Stomach (tissue), 4 donors: ENCODE data around the gene FMN1.

Experiments used
- EP300 ChIP-seq: sonication (generic); formaldehyde crosslinking; IDR thresholded peaks from one replicate; pipeline ENCODE4 v1.6.1; 2017; ENCODE audit warnings: antibody characterized with exemption
- TF ChIP-seq, protein P1 (sequence below), 7 experiments: fragments of 450-650 bp in 4 of 7; fragments of 200-600 bp in 3 of 7; sonication (generic) in 3 of 7; IDR thresholded peaks; one replicate each; pipeline ENCODE4 v1.5.1; 2016 to 2019; ENCODE audit warnings: antibody characterized with exemption in 7 of 7, control low read depth in 2 of 7, mild to moderate bottlenecking in 1 of 7

- TF ChIP-seq, protein P1, sequence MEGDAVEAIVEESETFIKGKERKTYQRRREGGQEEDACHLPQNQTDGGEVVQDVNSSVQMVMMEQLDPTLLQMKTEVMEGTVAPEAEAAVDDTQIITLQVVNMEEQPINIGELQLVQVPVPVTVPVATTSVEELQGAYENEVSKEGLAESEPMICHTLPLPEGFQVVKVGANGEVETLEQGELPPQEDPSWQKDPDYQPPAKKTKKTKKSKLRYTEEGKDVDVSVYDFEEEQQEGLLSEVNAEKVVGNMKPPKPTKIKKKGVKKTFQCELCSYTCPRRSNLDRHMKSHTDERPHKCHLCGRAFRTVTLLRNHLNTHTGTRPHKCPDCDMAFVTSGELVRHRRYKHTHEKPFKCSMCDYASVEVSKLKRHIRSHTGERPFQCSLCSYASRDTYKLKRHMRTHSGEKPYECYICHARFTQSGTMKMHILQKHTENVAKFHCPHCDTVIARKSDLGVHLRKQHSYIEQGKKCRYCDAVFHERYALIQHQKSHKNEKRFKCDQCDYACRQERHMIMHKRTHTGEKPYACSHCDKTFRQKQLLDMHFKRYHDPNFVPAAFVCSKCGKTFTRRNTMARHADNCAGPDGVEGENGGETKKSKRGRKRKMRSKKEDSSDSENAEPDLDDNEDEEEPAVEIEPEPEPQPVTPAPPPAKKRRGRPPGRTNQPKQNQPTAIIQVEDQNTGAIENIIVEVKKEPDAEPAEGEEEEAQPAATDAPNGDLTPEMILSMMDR (IDR thresholded peaks at IDR 0.05) = no peak
- TF ChIP-seq EP300 = no peak
Measured at GRCh38 chr15:33204087-33204486, 9.6 kb upstream of the FMN1 start.
